H4 (cell line): ENCODE results near the gene FANCD2. TPM values are rescaled to one million over a fixed set of nuclear protein-coding genes. Genes with fewer than 3 reads are reported as not detected.
"Not testable (repeated sequence)": the region's sequence is repeated elsewhere in the genome, so short reads cannot be mapped to it uniquely, and the experiment has no call there.

Source experiments
- DNase-seq: peaks from one replicate; pipeline ENCODE4 v3.0.0-alpha.2; 2015; ENCODE audit warnings: low spot score
- total RNA-seq: library from RNA; depleted of rRNA; stranded (reverse); fragments of >200 nt; shearing (Covaris generic); gene quantifications from 2 replicates; pipeline ENCODE4 v1.2.3, GENCODE V29; 2014; rRNA removed

FANCD2 gene
- total RNA-seq = 28.4 and 29.6 TPM in 2 replicates

GRCh38 chr3:10026084-10026890 is at the start of gene FANCD2:
Gene FANCD2, plus strand, starts transcription at chr3:10026437. Its CDS starts 2,221 bp downstream, at chr3:10028658.
- DNase-seq = peak; percentile 81

- peak; percentile 98 for DNase-seq
Measured at GRCh38 chr3:9976721-9977709, 49.2 kb upstream of the FANCD2 start.

GRCh38 chr3:9978710-9979305 is 47.4 kb upstream of the FANCD2 start:
- DNase-seq = no peak

- no peak for DNase-seq
Measured at GRCh38 chr3:9980251-9980650, 46.0 kb upstream of the FANCD2 start.

- no peak for DNase-seq
Measured at GRCh38 chr3:9986230-9986725, 40.0 kb upstream of the FANCD2 start.

- DNase-seq = no peak
Measured at GRCh38 chr3:9994086-9994844, 32.0 kb upstream of the FANCD2 start.

- DNase-seq = no peak
Measured at GRCh38 chr3:10000686-10001085, 25.6 kb upstream of the FANCD2 start.

- DNase-seq = no peak
Measured at GRCh38 chr3:10002951-10003350, 23.3 kb upstream of the FANCD2 start.

- DNase-seq = no peak
Measured at GRCh38 chr3:10004506-10004905, 21.7 kb upstream of the FANCD2 start.

- no peak for DNase-seq
Measured at GRCh38 chr3:10004960-10005564, 21.2 kb upstream of the FANCD2 start.

GRCh38 chr3:10006048-10006761 is 20.0 kb upstream of the FANCD2 start:
- DNase-seq = no peak

GRCh38 chr3:10006762-10007090 is 19.5 kb upstream of the FANCD2 start:
- DNase-seq = no peak

- DNase-seq = no peak
Measured at GRCh38 chr3:10007126-10007782, 19.0 kb upstream of the FANCD2 start.

GRCh38 chr3:10008216-10008587 is 18.0 kb upstream of the FANCD2 start:
- DNase-seq = not testable (repeated sequence)

- DNase-seq = no peak
Measured at GRCh38 chr3:10008588-10009344, 17.5 kb upstream of the FANCD2 start.

GRCh38 chr3:10010421-10010877 is 15.8 kb upstream of the FANCD2 start:
- no peak for DNase-seq

GRCh38 chr3:10010878-10011465 is 15.3 kb upstream of the FANCD2 start:
- DNase-seq = peak; percentile 83

GRCh38 chr3:10011631-10012030 is 14.6 kb upstream of the FANCD2 start:
- DNase-seq = no peak
